GM12891 (cell line): ENCODE measurements around the gene EDEM1.
A peak's percentile ranks its signal among the peaks of the same experiment; 100 is the strongest.
"Not testable (repeated sequence)": the region's sequence is repeated elsewhere in the genome, so short reads cannot be mapped to it uniquely, and the experiment has no call there.

Source experiments
- DNase-seq: peaks from one replicate; pipeline ENCODE4 v3.0.0; 2011; ENCODE audit warnings: low spot score; ENCODE audit not compliant: insufficient read length
- FAIRE-seq: peaks from 2 replicates; lab custom pipeline; 2011; peaks lifted over from hg19 to GRCh38; lab: Jason Lieb, UNC
- PAX5 ChIP-seq: IDR thresholded peaks from 2 replicates; pipeline ENCODE4 v1.6.1; 2011; ENCODE audit warnings: low read length, moderate library complexity, mild to moderate bottlenecking; ENCODE audit not compliant: insufficient read depth, severe bottlenecking
- POLR2A ChIP-seq: IDR thresholded peaks from 2 replicates; pipeline ENCODE4 v1.6.1; 2011; ENCODE audit warnings: low read depth, low read length, control low read depth
- POLR2AphosphoS5 ChIP-seq: IDR thresholded peaks from 2 replicates; pipeline ENCODE4 v1.6.1; 2011; ENCODE audit warnings: low read depth, low read length, control low read depth
- POU2F2 ChIP-seq: IDR thresholded peaks from 2 replicates; pipeline ENCODE4 v1.6.1; 2011; ENCODE audit warnings: low read depth, mild to moderate bottlenecking, control low read depth, low read length, moderate library complexity
- SPI1 ChIP-seq: IDR thresholded peaks from 2 replicates; pipeline ENCODE4 v1.6.1; 2011; ENCODE audit warnings: low read depth, low read length, control low read depth
- TAF1 ChIP-seq: IDR thresholded peaks from 2 replicates; pipeline ENCODE4 v1.6.1; 2011; ENCODE audit warnings: low read depth, low read length, control low read depth

The EDEM1 gene

DNA sequence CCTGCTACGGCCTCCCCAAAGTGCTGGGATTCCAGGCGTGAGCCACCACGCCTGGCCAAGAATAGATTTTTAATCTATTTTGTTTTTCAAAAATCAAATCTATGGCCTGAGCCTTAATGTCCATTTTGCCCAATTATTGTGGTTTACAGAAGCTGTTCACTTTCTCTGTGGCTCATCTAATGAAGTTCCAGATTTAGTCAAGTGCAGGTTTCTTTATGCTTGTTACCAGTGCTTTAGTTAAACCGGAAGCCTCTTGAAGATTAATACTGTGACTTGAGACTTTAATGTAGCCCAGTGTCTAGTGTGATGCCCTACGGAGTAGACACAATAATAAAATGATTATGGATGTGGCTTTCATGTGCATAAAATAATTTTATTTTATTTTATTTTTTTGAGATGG lies 16.5 kb upstream of the EDEM1 start:
- DNase-seq (no peak), FAIRE-seq (no peak)
- TF ChIP-seq SPI1 (no peak), TAF1 (no peak), POLR2AphosphoS5 (no peak), PAX5 (no peak), POLR2A (no peak), POU2F2 (no peak)

DNA sequence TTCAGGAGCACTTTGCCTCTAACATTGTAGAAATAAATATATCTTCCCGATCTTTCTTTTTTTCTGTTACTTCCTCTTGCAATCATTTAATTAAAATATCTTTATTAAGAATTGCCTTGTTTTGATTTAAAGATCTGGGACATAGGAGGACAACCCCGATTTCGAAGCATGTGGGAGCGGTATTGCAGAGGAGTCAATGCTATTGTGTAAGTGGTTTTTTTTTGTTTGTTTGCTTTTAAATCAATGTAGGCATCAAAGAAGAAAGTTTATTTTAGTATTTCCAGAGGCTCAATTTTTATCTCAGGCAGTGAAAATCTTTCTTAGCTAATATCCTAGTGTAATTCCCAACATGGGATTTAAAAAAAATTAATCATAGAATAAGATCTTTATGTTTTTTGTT lies 15.5 kb upstream of the EDEM1 start:
- FAIRE-seq = no peak
- no peak for DNase-seq
- TF ChIP-seq PAX5 (no peak), POU2F2 (no peak), POLR2A (no peak), SPI1 (no peak), TAF1 (no peak), POLR2AphosphoS5 (no peak)

DNA sequence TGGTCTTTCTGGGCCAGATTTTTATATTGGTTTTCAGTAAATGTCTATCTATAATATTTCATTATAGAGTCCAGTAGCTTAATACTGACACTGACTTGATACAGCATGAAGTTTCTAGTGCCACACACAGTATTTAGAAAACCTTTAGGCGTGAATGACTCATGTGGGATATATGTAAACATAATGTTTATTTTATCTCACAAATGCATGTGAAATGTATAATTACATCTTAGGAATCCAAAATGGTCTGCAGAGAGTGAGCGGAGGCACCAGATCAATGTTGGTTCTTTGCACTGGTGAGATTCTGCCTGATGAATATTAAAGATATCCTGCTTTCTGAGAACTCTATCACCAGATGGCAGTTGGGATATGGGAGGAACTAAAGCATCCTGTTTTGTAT lies 8.5 kb upstream of the EDEM1 start:
- not testable (repeated sequence) for FAIRE-seq, DNase-seq

DNA sequence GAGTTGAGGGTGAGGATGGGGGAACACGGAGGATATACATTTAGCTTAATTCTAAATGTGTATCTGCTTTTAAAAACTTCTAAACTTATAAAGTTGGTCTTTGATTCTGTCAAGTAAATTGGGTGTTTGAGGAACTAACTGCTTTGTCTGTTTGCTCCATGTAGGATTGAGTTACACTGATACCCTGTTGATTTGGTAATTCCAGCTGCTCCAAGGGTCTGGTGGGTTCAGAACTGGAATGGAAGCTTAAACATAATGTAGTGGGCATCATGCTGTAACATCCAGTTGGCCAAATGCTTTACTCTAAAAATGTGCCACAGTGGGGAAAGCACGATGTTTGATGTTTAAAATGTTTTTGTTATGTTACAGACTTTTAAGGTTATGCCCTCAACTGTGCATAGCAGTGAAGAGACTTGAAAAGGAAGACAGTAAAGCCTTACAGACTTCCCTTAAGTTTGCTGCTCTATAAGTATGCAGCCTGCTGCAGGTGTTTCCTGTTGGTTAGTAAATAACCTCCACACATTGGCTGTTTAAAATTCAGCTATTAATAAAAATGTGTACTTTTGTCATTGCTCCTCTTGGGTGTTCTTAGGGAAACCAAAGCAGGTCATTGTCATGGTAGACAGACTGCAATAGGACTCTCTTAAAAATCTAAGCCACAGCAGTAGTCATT lies 5.9 kb upstream of the EDEM1 start:
- no peak for FAIRE-seq
- TF ChIP-seq POLR2AphosphoS5 (no peak), SPI1 (no peak; the same call in 1 of the 2 replicates), PAX5 (no peak), POU2F2 (no peak), TAF1 (no peak), POLR2A (no peak)
- no peak for DNase-seq

DNA sequence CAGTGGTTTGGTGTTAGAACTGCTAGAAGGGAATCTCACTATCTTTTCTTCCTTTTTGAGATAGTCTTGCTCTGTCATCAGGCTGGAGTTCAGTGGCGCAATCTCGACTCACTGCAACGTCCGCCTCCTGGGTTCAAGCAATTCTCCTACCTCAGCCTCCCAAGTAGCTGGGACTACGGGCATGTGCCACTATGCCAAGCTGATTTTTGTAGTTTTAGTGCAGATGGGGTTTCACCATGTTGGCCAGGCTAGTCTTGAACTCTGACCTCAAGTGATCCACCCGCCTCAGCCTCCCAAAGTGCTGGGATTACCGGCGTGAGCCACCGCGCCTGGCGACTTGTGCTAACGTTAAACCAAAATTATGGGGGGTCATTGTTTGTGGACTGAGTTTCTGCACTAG lies 3.8 kb upstream of the EDEM1 start:
- not testable (repeated sequence) for FAIRE-seq, DNase-seq

DNA sequence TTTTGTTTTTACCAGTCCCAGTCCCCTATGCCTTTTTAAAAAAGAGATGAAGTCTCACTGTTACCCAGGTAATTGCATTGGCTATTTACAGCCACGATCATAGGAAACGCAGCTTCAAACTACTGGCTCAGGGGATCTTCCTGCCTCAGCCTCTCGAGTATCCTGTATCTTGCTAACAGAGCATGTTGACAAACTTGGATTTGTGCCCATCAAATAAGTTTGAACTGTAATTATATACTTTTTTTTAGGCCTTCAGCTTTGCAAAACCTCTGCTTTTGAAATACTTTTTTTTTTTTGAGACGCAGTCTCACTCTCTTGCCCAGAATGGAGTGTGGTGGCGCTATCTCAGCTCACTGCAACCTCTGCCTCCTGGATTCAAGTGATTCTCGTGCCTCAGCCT lies 3.0 kb upstream of the EDEM1 start:
- no peak for TF ChIP-seq POLR2AphosphoS5
- TF ChIP-seq POLR2A = no peak
- no peak for TF ChIP-seq POU2F2
- no peak for TF ChIP-seq TAF1
- TF ChIP-seq PAX5 = no peak
- TF ChIP-seq SPI1 = no peak
- no peak for FAIRE-seq
- DNase-seq = no peak

DNA sequence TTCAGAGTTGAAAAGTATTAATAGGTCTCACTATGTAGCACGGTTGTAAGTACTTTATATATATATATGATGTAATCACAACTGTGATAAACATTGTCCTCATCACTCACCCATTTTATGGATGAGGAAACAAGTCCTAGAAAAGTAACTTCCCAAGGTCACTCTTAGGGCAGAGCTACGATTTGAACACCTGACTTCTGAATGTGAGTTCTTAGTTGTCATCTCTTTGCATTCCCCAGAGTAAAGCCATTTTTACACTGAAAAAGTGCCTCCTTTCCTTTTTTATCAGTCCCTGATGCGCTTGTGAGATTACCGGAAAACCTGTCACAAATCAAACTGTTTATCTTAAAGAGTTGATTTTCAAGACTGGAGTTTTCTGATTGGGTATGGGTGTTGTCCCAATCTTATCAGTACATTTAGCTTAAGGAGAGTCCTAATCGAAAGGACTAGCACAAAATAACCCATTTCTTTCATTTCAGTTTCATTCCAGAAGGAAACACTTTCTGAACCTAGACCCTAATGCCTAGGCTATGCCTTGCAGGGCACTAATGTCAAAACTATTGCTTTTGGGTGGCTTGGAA lies 2.3 kb upstream of the EDEM1 start:
- TF ChIP-seq PAX5 (no peak), TAF1 (no peak), POLR2AphosphoS5 (no peak), POU2F2 (no peak), POLR2A (no peak), SPI1 (no peak)
- FAIRE-seq (no peak), DNase-seq (no peak)

DNA sequence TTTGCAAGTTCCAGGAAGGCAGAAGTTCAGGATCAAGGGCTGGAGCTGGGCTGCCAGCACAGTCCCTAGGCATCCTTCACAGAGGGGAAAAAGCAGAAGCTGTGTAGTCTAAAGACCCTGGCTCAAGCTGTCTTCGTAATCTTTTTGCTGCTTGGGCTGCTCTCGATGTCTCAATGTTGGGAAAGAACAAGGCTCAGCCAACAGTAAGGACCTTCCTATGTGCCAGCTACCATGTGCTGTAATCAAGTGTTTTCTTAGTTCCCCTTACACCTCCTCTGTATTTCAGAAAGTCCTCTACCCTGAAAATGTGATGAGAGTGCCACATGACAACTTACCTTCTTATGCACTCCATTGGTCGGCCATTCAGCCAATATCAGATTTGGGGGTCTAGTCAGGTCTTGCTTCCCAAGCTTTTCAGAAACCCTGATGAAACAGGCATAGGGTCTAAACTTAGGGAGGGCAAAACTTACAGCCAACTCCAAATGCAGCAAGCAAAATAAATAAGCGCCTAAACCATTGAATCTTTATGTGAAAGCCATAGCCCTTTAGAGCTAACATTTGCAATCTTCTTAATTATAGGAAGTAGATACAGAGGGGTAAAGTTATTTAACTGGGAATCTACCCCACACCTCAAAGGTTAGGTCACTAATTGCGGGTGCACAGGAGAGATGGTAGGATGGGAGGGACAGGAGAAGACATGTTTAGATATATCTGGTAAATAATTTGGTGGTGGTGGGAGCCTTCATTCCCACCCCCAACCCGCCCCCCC lies 1.2 kb upstream of the EDEM1 start:
- DNase-seq (no peak), FAIRE-seq (peak; percentile 78)
- TF ChIP-seq POLR2A (peak; percentile 34; the same call in 1 of the 2 replicates), TAF1 (no peak), PAX5 (no peak), SPI1 (no peak), POU2F2 (no peak), POLR2AphosphoS5 (peak; percentile 53; the same call in 1 of the 2 replicates)

DNA sequence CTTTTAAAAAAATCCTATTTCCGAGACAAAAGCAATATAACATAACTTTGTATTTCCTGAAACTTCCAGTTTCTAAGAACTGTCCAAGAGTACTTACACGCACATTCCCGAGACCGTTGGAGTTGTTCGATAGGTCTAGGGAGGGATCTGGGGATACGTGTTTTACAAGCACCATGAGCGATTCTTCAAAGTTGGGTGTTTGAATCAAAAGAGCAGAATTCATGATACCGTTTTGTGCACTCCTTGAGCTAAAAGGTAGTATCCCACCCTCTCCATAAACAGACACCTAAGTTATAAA lies 700 bp upstream of the EDEM1 start:
- FAIRE-seq = peak; percentile 31

More for the DNA sequence above, 700 bp upstream of the EDEM1 start:
- no peak for DNase-seq
- TF ChIP-seq POLR2AphosphoS5 (no peak), POU2F2 (no peak), TAF1 (no peak), SPI1 (no peak), PAX5 (no peak), POLR2A (no peak; the same call in 1 of the 2 replicates)
